ENCODE data around the gene C22orf39. TPM values are rescaled to one million over a fixed set of nuclear protein-coding genes. Genes with fewer than 3 reads are reported as not detected.
"Not testable (repeated sequence)": the region's sequence is repeated elsewhere in the genome, so short reads cannot be mapped to it uniquely, and the experiment has no call there.

The C22orf39 gene
- polyA plus RNA-seq, 1 of the 3 experiments (the other 2 are of a cell fraction): 17.7 TPM

DNA sequence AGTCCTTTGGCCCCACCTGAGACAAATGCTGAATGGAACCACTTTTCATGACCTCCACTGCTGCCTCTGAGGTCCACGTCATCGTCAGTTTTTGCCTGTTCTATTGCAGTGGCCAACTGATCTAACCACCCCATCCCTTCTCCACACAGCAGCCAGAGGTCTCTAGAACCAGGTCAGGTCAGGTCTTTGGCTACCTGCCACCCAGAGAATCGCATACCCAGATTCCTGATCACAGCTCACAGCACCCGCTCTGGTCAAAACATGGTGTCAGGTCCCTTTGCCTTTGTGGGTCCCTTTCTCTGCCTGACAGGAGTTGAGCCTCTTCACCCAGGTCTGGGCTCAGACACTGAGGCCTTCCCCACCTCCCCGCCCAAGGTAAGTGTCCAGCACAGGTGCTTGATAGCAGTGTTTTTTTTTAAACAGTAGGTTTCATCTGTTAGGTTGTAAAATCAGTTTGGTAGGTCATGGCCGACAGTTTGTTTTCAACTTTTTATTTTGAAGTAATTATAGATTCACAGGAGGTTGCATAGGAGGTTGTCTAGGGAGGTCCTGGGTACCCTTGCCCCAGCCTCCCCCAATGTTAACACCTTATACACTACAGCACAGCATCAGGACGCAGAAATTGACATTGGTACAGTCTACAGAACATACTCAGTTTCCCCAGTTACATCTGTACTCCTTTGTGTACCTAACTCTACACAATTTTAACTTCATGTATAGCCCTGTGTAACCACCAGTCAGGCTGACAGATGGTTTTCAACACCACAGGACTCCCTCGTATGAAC lies 6.9 kb downstream of the C22orf39 start:
- Histone ChIP-seq H3K27me3 (ENCODE audit: insufficient read depth) (no peaks in the 10 kb centered on the region), H3K27ac (ENCODE audit: low read depth in 2 of 2, low read length in 1 of 2) (no peak overlapping the region), H3K4me1 (ENCODE audit: control insufficient read depth in 1 of 2, insufficient read depth in 2 of 2, low read depth in 1 of 2, low read length in 1 of 2) (no peaks in the 10 kb centered on the region), H3K9ac (no peak overlapping the region), H3K4me2 (no peak overlapping the region), H3K4me3 (ENCODE audit: low read depth in 2 of 2, low read length in 1 of 2) (no peak overlapping the region), H3K79me2 (ENCODE audit: insufficient read depth) (peaks cover 47% of the 10 kb centered on the region), H3K9me3 (no peaks in the 10 kb centered on the region), H2AFZ (ENCODE audit: low read depth) (no peak overlapping the region), H4K20me1 (ENCODE audit: insufficient read depth) (0 out of 2 replicates have a peak, but pooled peaks cover 11% of the 10 kb centered on the region), H3K36me3 (replicated peaks in 1 of 2; ENCODE audit: control insufficient read depth in 1 of 2, insufficient read depth in 2 of 2, low read length in 1 of 2) (peaks cover 0 to 26% of the 10 kb centered on the region in 2 experiments), H3F3A (replicated peaks; ENCODE audit: insufficient read depth) (peaks cover 14% of the 10 kb centered on the region), H3K9me2 (no peaks in the 10 kb centered on the region)
- no peak for DNase-seq
- CTCF ChIA-PET: no interaction called here
- TF ChIP-seq MEF2A (IDR thresholded peaks at IDR 0.05; ENCODE audit: borderline replicate concordance, low read depth): no peak
- WGBS (ENCODE audit: low lambda C conversion rate): 92% methylated on average over 7 of the region's 8 CpGs
- POLR2A ChIA-PET: no interaction called here

DNA sequence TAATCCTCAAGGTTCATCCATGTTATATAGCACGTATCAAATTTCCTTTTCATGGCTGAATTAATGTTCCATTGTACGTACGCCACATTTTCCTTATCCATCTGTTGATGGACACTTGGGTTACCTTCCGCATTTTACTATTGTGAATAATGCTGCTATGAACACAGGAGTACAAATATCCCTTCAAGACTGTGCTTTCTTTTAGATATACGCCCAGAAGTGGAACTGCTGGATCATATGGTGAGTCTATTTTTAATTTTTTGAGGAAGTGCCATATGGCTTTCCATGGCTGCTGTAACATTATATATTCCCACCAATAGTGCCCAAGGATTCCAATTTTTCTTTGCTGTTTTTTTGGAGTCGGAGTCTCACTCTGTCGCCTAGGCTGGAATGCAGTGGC lies 9.2 kb downstream of the C22orf39 start:
- DNase-seq: no peak
- peaks cover 36% of the 10 kb centered on the region for H3K79me2 ChIP-seq (ENCODE audit: insufficient read depth)
- POLR2A ChIA-PET: no interaction called here
- no peaks in the 10 kb centered on the region for H3K9me3 ChIP-seq
- TF ChIP-seq, protein P1, sequence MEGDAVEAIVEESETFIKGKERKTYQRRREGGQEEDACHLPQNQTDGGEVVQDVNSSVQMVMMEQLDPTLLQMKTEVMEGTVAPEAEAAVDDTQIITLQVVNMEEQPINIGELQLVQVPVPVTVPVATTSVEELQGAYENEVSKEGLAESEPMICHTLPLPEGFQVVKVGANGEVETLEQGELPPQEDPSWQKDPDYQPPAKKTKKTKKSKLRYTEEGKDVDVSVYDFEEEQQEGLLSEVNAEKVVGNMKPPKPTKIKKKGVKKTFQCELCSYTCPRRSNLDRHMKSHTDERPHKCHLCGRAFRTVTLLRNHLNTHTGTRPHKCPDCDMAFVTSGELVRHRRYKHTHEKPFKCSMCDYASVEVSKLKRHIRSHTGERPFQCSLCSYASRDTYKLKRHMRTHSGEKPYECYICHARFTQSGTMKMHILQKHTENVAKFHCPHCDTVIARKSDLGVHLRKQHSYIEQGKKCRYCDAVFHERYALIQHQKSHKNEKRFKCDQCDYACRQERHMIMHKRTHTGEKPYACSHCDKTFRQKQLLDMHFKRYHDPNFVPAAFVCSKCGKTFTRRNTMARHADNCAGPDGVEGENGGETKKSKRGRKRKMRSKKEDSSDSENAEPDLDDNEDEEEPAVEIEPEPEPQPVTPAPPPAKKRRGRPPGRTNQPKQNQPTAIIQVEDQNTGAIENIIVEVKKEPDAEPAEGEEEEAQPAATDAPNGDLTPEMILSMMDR (IDR thresholded peaks at IDR 0.05): no peak
- TF ChIP-seq MXI1 (IDR thresholded peaks at IDR 0.05; ENCODE audit: low read depth, low read length): no peak
- TF ChIP-seq, protein P2, sequence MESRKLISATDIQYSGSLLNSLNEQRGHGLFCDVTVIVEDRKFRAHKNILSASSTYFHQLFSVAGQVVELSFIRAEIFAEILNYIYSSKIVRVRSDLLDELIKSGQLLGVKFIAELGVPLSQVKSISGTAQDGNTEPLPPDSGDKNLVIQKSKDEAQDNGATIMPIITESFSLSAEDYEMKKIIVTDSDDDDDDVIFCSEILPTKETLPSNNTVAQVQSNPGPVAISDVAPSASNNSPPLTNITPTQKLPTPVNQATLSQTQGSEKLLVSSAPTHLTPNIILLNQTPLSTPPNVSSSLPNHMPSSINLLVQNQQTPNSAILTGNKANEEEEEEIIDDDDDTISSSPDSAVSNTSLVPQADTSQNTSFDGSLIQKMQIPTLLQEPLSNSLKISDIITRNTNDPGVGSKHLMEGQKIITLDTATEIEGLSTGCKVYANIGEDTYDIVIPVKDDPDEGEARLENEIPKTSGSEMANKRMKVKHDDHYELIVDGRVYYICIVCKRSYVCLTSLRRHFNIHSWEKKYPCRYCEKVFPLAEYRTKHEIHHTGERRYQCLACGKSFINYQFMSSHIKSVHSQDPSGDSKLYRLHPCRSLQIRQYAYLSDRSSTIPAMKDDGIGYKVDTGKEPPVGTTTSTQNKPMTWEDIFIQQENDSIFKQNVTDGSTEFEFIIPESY (IDR thresholded peaks at IDR 0.05; ENCODE audit: borderline replicate concordance, low read depth): no peak
- TF ChIP-seq TEAD4 (IDR thresholded peaks at IDR 0.05; ENCODE audit: borderline replicate concordance, insufficient read depth): no peak
- no peak for TF ChIP-seq CHD2 (IDR thresholded peaks at IDR 0.05; ENCODE audit: low read length, partially characterized antibody)
- TF ChIP-seq SIN3A (IDR thresholded peaks at IDR 0.05; ENCODE audit: borderline replicate concordance, low read depth, low read length): no peak
- H2AFZ ChIP-seq (ENCODE audit: low read depth): no peak overlapping the region
- peaks cover 0 to 1% of the 10 kb centered on the region in 2 experiments; a peak in 2 of 4 replicates for H3K4me1 ChIP-seq (ENCODE audit: control insufficient read depth in 1 of 2, insufficient read depth in 2 of 2, low read depth in 1 of 2, low read length in 1 of 2)
- 86% methylated on average over 7 of the region's 7 CpGs for WGBS (ENCODE audit: low lambda C conversion rate)
- no peaks in the 10 kb centered on the region for H3K27me3 ChIP-seq (ENCODE audit: insufficient read depth)
- CTCF ChIA-PET: no interaction called here
- peaks cover 14% of the 10 kb centered on the region for H3F3A ChIP-seq (replicated peaks; ENCODE audit: insufficient read depth)
- H4K20me1 ChIP-seq (ENCODE audit: insufficient read depth): 0 out of 2 replicates have a peak, but pooled peaks cover 5% of the 10 kb centered on the region
- H3K9me2 ChIP-seq: no peaks in the 10 kb centered on the region
- H3K9ac ChIP-seq: no peak overlapping the region
- no peak overlapping the region for H3K27ac ChIP-seq (ENCODE audit: low read depth in 2 of 2, low read length in 1 of 2)
- H3K4me3 ChIP-seq (ENCODE audit: low read depth in 2 of 2, low read length in 1 of 2): no peak overlapping the region
- no peak overlapping the region for H3K4me2 ChIP-seq
- H3K36me3 ChIP-seq (replicated peaks in 1 of 2; ENCODE audit: control insufficient read depth in 1 of 2, insufficient read depth in 2 of 2, low read length in 1 of 2): peaks cover 10 to 18% of the 10 kb centered on the region in 2 experiments

- Histone ChIP-seq H3F3A (replicated peaks; ENCODE audit: insufficient read depth) (peaks cover 14% of the 10 kb centered on the region), H3K36me3 (replicated peaks in 1 of 2; ENCODE audit: control insufficient read depth in 1 of 2, insufficient read depth in 2 of 2, low read length in 1 of 2) (peaks cover 10 to 14% of the 10 kb centered on the region in 2 experiments), H3K79me2 (ENCODE audit: insufficient read depth) (peaks cover 27% of the 10 kb centered on the region)
- H3K4me2 ChIP-seq; H3K27me3 ChIP-seq (ENCODE audit: insufficient read depth); H3K4me3 ChIP-seq (ENCODE audit: low read depth in 2 of 2, low read length in 1 of 2); CTCF ChIA-PET; H3K27ac ChIP-seq (ENCODE audit: low read depth in 2 of 2, low read length in 1 of 2); H3K9ac ChIP-seq; H3K4me1 ChIP-seq (ENCODE audit: control insufficient read depth in 1 of 2, insufficient read depth in 2 of 2, low read depth in 1 of 2, low read length in 1 of 2); H2AFZ ChIP-seq (ENCODE audit: low read depth); POLR2A ChIA-PET; H3K9me3 ChIP-seq; H4K20me1 ChIP-seq (ENCODE audit: insufficient read depth); DNase-seq; H3K9me2 ChIP-seq: not testable (repeated sequence)
- WGBS (ENCODE audit: low lambda C conversion rate): 98% methylated on average over 9 of the region's 9 CpGs
These were observed 10.9 kb downstream of the C22orf39 start for GRCh38 chr22:19436444-19437161.

Data from SK-N-SH (cell line).